D721Med (cell line): ENCODE results near the gene PLEKHA6.

Source experiments
- DNase-seq: peaks from one replicate; pipeline ENCODE4 v3.0.0; 2011; ENCODE audit warnings: low spot score; ENCODE audit not compliant: insufficient read length
- FAIRE-seq: peaks from 2 replicates; lab custom pipeline; 2011; peaks lifted over from hg19 to GRCh38; lab: Jason Lieb, UNC
- CTCF ChIP-seq: IDR thresholded peaks from 2 replicates; pipeline ENCODE4 v1.5.1; 2012; ENCODE audit warnings: mild to moderate bottlenecking, control low read depth; ENCODE audit not compliant: insufficient read depth; ENCODE audit errors: missing control alignments

Gene PLEKHA6

DNA sequence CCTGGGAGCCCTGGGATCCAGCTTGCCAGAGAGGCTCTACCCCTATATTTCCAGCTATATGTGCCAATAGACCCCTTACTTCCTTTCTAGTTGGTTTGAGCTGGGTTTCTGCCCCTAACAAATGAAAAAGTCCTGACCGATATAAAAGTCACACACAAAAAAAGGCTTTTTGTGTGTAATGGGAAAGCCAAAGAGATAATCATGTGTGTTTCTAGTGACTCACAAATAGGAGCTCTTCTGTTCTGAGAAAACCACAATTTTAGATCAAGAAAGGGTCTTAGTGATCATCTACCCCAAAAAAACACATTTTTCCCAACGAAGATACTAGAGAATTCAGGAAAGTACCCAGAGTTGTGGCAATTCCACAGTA, 23.0 kb upstream of the PLEKHA6 start:
- no peak for TF ChIP-seq CTCF
- FAIRE-seq (no peak), DNase-seq (no peak)

GRCh38 chr1:204380293-204380831, 20.6 kb upstream of the PLEKHA6 start:
- no peak for FAIRE-seq
- no peak for DNase-seq
- TF ChIP-seq CTCF, result no peak

DNA sequence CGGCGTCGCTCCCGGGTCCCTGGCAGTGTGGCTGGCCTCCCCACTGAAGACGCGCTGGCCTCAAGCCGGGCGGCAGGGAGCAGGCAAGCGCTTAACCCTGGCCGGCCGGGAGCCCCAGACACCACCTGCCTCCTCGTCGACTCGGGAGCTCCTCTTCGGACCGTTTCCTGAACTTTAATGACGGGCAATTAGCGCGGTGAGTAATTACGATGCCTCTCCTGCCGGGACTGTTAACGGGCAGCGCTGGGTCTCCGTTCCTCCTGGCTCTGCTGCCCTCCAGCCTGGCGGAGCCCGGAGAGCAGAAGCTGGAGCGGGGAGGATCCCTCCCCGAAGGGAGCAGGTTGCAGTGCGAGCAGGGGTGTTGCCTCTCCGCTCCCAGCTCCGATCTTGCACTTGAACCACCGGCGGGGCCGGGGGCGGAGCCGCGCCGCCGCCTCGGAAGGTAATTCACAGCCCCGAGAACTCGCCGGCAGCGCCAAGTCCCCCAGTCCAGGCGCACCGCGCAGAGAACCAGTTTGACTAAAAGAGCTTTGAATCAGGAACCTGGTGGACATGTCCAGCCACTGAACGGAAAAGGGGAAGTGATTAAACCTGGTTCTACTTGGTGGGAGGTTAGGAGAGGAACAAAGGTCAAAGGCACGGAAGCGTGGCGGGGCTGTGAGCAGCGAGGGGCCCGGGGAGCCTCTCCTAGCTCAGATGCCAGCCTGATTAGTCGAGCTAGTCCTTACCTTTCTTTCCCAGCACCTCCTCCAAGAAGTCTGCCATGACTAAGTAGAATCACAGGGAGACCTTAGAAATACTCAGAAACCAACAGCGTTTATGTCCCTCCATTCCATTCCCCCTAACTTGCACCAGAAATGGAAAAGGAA, 18.3 kb upstream of the PLEKHA6 start:
- no peak for FAIRE-seq
- no peak for TF ChIP-seq CTCF
- no peak for DNase-seq

GRCh38 chr1:204376919-204377799, 17.4 kb upstream of the PLEKHA6 start:
- DNase-seq (no peak), FAIRE-seq (no peak)
- no peak for TF ChIP-seq CTCF

DNA sequence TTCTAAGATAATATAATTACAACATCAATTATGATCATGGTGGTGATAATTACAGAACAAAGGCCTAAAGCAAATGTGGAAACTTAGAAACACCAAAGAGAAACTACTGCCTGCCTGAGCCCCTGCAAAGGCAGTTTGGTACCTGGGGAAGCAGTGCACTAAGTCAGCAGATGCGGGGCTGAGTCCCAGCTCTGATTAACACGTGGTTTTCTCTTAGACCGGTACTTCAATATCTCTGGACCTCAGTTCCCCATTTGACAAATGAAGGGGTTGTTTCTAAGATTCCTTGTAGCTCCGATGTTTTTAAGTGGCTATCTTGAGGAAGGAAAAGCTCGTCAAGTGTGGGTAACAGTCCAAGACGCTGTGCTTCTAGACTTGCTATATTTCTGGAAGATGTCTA, 16.7 kb upstream of the PLEKHA6 start:
- TF ChIP-seq CTCF, result no peak
- no peak for DNase-seq
- FAIRE-seq, result no peak

DNA sequence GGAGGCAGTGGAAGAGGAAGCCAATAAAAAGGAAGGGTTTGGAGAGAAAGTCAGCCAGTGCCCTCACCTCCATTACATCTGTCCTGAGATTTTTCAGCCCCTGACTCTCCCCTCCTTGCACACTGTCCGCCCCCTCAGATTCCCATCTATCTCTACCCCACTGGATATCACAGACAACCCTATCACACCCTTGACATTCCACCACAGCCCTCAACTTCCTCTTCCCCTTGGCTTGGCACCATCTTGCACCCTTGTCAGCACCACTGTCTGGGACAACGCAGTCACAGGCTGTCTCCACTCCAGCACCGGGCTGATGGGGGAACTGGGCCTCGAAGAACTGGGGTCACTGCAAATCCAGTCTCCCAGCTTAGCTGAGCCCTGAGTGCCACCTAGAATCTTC, 14.2 kb upstream of the PLEKHA6 start:
- no peak for TF ChIP-seq CTCF
- FAIRE-seq, result no peak
- no peak for DNase-seq

DNA sequence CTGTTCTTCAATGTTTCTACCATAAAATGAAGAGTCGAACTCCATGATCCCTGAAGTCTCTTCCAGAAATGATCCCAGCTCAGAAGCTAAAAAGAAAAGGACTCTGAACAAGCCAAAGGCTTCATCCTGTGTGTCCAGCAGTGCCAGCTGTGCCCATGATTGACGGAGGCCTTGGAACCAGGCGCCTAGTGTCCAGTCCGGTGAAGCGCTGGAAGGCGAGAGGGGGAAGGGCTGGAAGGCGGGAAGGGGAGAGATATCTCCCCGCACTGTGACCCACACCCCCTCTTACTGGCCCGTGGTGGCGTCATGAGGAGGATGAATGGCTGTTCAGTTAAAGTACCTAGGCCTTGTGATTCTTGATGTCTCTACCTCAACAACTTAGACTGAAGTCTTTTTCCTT, 10.4 kb upstream of the PLEKHA6 start:
- DNase-seq (no peak), FAIRE-seq (no peak)
- no peak for TF ChIP-seq CTCF
